Neural cell (in vitro differentiated cells): ENCODE measurements around the gene CLNK. TPM values are rescaled to one million over a fixed set of nuclear protein-coding genes. Genes with fewer than 3 reads are reported as not detected.

Experiments used
- H2AFZ ChIP-seq: fragments of 200-600, 300-800 bp; sonication (generic), shearing (Covaris generic); 2 replicates; pipeline ENCODE4 v1.6.0; 2014; ENCODE audit warnings: low read depth, mild to moderate bottlenecking, antibody characterized with exemption, low read length, moderate library complexity
- H3F3A ChIP-seq: fragments of 200-600 bp; shearing (Covaris generic); 2 replicates; pipeline ENCODE4 v1.6.1; 2016; ENCODE audit warnings: mild to moderate bottlenecking, moderate library complexity, mixed read lengths, antibody characterized with exemption, low read length; ENCODE audit not compliant: insufficient read depth, poor library complexity, severe bottlenecking
- H3K27ac ChIP-seq: fragments of 200-600, 300-800 bp; sonication (generic), shearing (Covaris generic); 2 replicates; pipeline ENCODE4 v1.5.1; 2014; ENCODE audit warnings: mild to moderate bottlenecking, low read length, moderate library complexity
- H3K27me3 ChIP-seq: fragments of 300-800, 200-600 bp; sonication (generic), shearing (Covaris generic); 2 replicates; pipeline ENCODE4 v1.6.0; 2014; ENCODE audit warnings: mild to moderate bottlenecking, low read depth, low read length, moderate library complexity; ENCODE audit not compliant: insufficient read depth
- H3K36me3 ChIP-seq: fragments of 300-800, 200-600 bp; sonication (generic), shearing (Covaris generic); 2 replicates; pipeline ENCODE4 v1.5.1; 2014; ENCODE audit warnings: mild to moderate bottlenecking, antibody characterized with exemption, low read length, moderate library complexity; ENCODE audit not compliant: insufficient read depth
- H3K4me2 ChIP-seq: fragments of 300-800, 200-600 bp; sonication (generic), shearing (Covaris generic); 2 replicates; pipeline ENCODE4 v1.6.0; 2014; ENCODE audit warnings: mild to moderate bottlenecking, low read length
- H3K4me3 ChIP-seq: fragments of 300-800, 200-600 bp; sonication (generic), shearing (Covaris generic); 2 replicates; pipeline ENCODE4 v1.5.1; 2014; ENCODE audit warnings: mild to moderate bottlenecking, low read length, moderate library complexity
- H3K79me2 ChIP-seq: fragments of 200-600 bp; shearing (Covaris generic); replicated peaks from 2 replicates; pipeline ENCODE4 v1.6.0; 2014; ENCODE audit warnings: mild to moderate bottlenecking, low read length, moderate library complexity; ENCODE audit not compliant: insufficient read depth
- H3K9ac ChIP-seq: fragments of 300-800, 200-600 bp; sonication (generic), shearing (Covaris generic); 2 replicates; pipeline ENCODE4 v1.6.1; 2016; ENCODE audit warnings: mild to moderate bottlenecking, low read length, mixed read lengths
- H3K9me2 ChIP-seq: fragments of 200-600 bp; shearing (Covaris generic); 2 replicates; pipeline ENCODE4 v1.6.1; 2016; ENCODE audit warnings: mild to moderate bottlenecking, low read length, mixed read lengths; ENCODE audit not compliant: insufficient read depth
- H3K9me3 ChIP-seq: fragments of 200-600, 300-800 bp; sonication (generic), shearing (Covaris generic); 2 replicates; pipeline ENCODE4 v1.6.1; 2016; ENCODE audit warnings: mild to moderate bottlenecking, mixed run types, low read length, moderate library complexity, mixed read lengths
- H4K20me1 ChIP-seq: fragments of 200-600 bp; shearing (Covaris generic); 2 replicates; pipeline ENCODE4 v1.6.1; 2016; ENCODE audit warnings: mild to moderate bottlenecking, mixed run types; ENCODE audit not compliant: insufficient read depth
- CTCF ChIP-seq: fragments of 450-650 bp; IDR thresholded peaks from 2 replicates; pipeline ENCODE4 v1.5.1; 2014; ENCODE audit warnings: antibody characterized with exemption, mild to moderate bottlenecking, moderate library complexity; ENCODE audit not compliant: poor library complexity, severe bottlenecking
- EP300 ChIP-seq: fragments of 450-650 bp; conservative IDR thresholded peaks from 2 replicates; pipeline ENCODE4 v1.6.1; 2014; ENCODE audit warnings: antibody characterized with exemption, mild to moderate bottlenecking, moderate library complexity; ENCODE audit not compliant: poor library complexity, severe bottlenecking
- EZH2 ChIP-seq: fragments of 200-600, 300-800 bp; shearing (Covaris generic), sonication (generic); IDR thresholded peaks from 2 replicates; pipeline ENCODE4 v1.6.1; 2014; ENCODE audit warnings: antibody characterized with exemption, low read length, borderline replicate concordance, mild to moderate bottlenecking; ENCODE audit not compliant: insufficient read depth, poor library complexity, severe bottlenecking
- MXI1 ChIP-seq: fragments of 450-650 bp; conservative IDR thresholded peaks from 2 replicates; pipeline ENCODE4 v1.6.1; 2014; ENCODE audit warnings: antibody characterized with exemption, mild to moderate bottlenecking; ENCODE audit not compliant: poor library complexity, severe bottlenecking
- POLR2AphosphoS5 ChIP-seq: IDR thresholded peaks from 2 replicates; pipeline ENCODE4 v1.6.1; 2012
- RAD21 ChIP-seq: fragments of 450-650 bp; conservative IDR thresholded peaks from 2 replicates; pipeline ENCODE4 v1.6.1; 2014; ENCODE audit warnings: antibody characterized with exemption, mild to moderate bottlenecking, moderate library complexity
- REST ChIP-seq: IDR thresholded peaks from 2 replicates; pipeline ENCODE4 v1.6.1; 2012; ENCODE audit warnings: borderline replicate concordance
- SMC3 ChIP-seq: fragments of 450-650 bp; conservative IDR thresholded peaks from 2 replicates; pipeline ENCODE4 v1.6.1; 2014; ENCODE audit warnings: antibody characterized with exemption, mild to moderate bottlenecking, moderate library complexity; ENCODE audit not compliant: poor library complexity
- TAF1 ChIP-seq: IDR thresholded peaks from 2 replicates; pipeline ENCODE4 v1.6.1; 2012; ENCODE audit warnings: low read depth
- polyA plus RNA-seq: library from polyadenylated mRNA; depleted of rRNA; stranded (reverse); fragments of >200 nt; gene quantifications from 2 replicates; pipeline ENCODE4 v1.2.3, GENCODE V29; 2014

Gene CLNK
- polyA plus RNA-seq, 1 donor from 2014 or later: not detected

- TF ChIP-seq SMC3 (no peak), EZH2 (no peak), RAD21 (no peak), MXI1 (no peak), REST (no peak), POLR2AphosphoS5 (no peak), TAF1 (no peak), CTCF (no peak), EP300 (no peak)
- H3K9me2 ChIP-seq: no peaks in the 10 kb centered on the region
- no peaks in the 10 kb centered on the region for H3F3A ChIP-seq
- H3K4me3 ChIP-seq: no peak overlapping the region
- H3K27me3 ChIP-seq: no peaks in the 10 kb centered on the region
- no peak overlapping the region for H3K4me2 ChIP-seq
- H3K9me3 ChIP-seq: no peaks in the 10 kb centered on the region
- no peaks in the 10 kb centered on the region for H3K36me3 ChIP-seq
- no peaks in the 10 kb centered on the region for H3K79me2 ChIP-seq
- H2AFZ ChIP-seq: no peak overlapping the region
- H4K20me1 ChIP-seq: no peaks in the 10 kb centered on the region
- no peak overlapping the region for H3K27ac ChIP-seq
- H3K9ac ChIP-seq: no peak overlapping the region
Observed at GRCh38 chr4:10529291-10530136, 155.1 kb downstream of the CLNK start.

GRCh38 chr4:10527438-10527837, 157.1 kb downstream of the CLNK start:
- no peak overlapping the region for H2AFZ ChIP-seq
- H3K9ac ChIP-seq: no peak overlapping the region

More at GRCh38 chr4:10527438-10527837, 157.1 kb downstream of the CLNK start:
- no peak overlapping the region for H3K4me3 ChIP-seq
- H3K27me3 ChIP-seq: no peaks in the 10 kb centered on the region
- no peaks in the 10 kb centered on the region for H3K9me3 ChIP-seq
- TF ChIP-seq TAF1: no peak
- no peak for TF ChIP-seq EZH2
- no peak for TF ChIP-seq EP300
- TF ChIP-seq SMC3: no peak
- TF ChIP-seq RAD21: no peak
- TF ChIP-seq MXI1: no peak
- TF ChIP-seq CTCF: no peak
- no peak for TF ChIP-seq POLR2AphosphoS5
- no peak for TF ChIP-seq REST
- H3K9me2 ChIP-seq: no peaks in the 10 kb centered on the region
- H3K27ac ChIP-seq: no peak overlapping the region
- no peaks in the 10 kb centered on the region for H3K36me3 ChIP-seq
- H4K20me1 ChIP-seq: no peaks in the 10 kb centered on the region
- H3K4me2 ChIP-seq: no peak overlapping the region
- no peaks in the 10 kb centered on the region for H3K79me2 ChIP-seq
- H3F3A ChIP-seq: no peaks in the 10 kb centered on the region
